ENCODE results near the gene OTOG. TPM values are rescaled to one million over a fixed set of nuclear protein-coding genes. Genes with fewer than 3 reads are reported as not detected.
A peak's percentile ranks its signal among the peaks of the same experiment; 100 is the strongest.

The OTOG gene
- total RNA-seq, 1 experiment from 2014 or later = not detected

- no peak for DNase-seq (ENCODE audit: low read depth)
Observed at GRCh38 chr11:17649261-17649660, 102.2 kb downstream of the OTOG start.

- DNase-seq (ENCODE audit: low read depth) = no peak
Observed at GRCh38 chr11:17649696-17650095, 102.6 kb downstream of the OTOG start.

GRCh38 chr11:17650127-17650911, 103.3 kb downstream of the OTOG start:
- DNase-seq (ENCODE audit: low read depth) = peak; percentile 71

GRCh38 chr11:17651061-17651460, 104.0 kb downstream of the OTOG start:
- DNase-seq (ENCODE audit: low read depth) = no peak

GRCh38 chr11:17651681-17652080, 104.6 kb downstream of the OTOG start:
- DNase-seq (ENCODE audit: low read depth) = no peak

GRCh38 chr11:17652556-17652955, 105.5 kb downstream of the OTOG start:
- DNase-seq (ENCODE audit: low read depth) = no peak

GRCh38 chr11:17653611-17654010, 106.6 kb downstream of the OTOG start:
- no peak for DNase-seq (ENCODE audit: low read depth)

GRCh38 chr11:17655682-17656081, 108.6 kb downstream of the OTOG start:
- no peak for DNase-seq (ENCODE audit: low read depth)

GRCh38 chr11:17658211-17658610, 111.2 kb downstream of the OTOG start:
- DNase-seq (ENCODE audit: low read depth) = peak; percentile 46

- DNase-seq (ENCODE audit: low read depth) = no peak
Observed at GRCh38 chr11:17668166-17668565, 121.1 kb downstream of the OTOG start.

GRCh38 chr11:17672469-17672868, 125.4 kb downstream of the OTOG start:
- no peak for DNase-seq (ENCODE audit: low read depth)

GRCh38 chr11:17673951-17674350, 126.9 kb downstream of the OTOG start:
- peak; percentile 95 for DNase-seq (ENCODE audit: low read depth)

- DNase-seq (ENCODE audit: low read depth) = no peak
Observed at GRCh38 chr11:17682848-17683247, 135.8 kb downstream of the OTOG start.

- DNase-seq (ENCODE audit: low read depth) = peak; percentile 98
Observed at GRCh38 chr11:17683377-17684161, 136.5 kb downstream of the OTOG start.

GRCh38 chr11:17684550-17684949, 137.5 kb downstream of the OTOG start:
- no peak for DNase-seq (ENCODE audit: low read depth)

GRCh38 chr11:17686231-17686980, 139.3 kb downstream of the OTOG start:
- no peak for DNase-seq (ENCODE audit: low read depth)

GRCh38 chr11:17687946-17688670, 141.0 kb downstream of the OTOG start:
- DNase-seq (ENCODE audit: low read depth) = no peak

- peak; percentile 30 for DNase-seq (ENCODE audit: low read depth)
Observed at GRCh38 chr11:17691550-17691949, 144.5 kb downstream of the OTOG start.

GRCh38 chr11:17691976-17692375, 144.9 kb downstream of the OTOG start:
- no peak for DNase-seq (ENCODE audit: low read depth)

- no peak for DNase-seq (ENCODE audit: low read depth)
Observed at GRCh38 chr11:17692931-17693330, 145.9 kb downstream of the OTOG start.

GRCh38 chr11:17693531-17693930, 146.5 kb downstream of the OTOG start:
- no peak for DNase-seq (ENCODE audit: low read depth)

All from M059J (cell line).